Activated CD8-positive, alpha-beta memory T cell treated with anti-CD3 and anti-CD28 coated beads for 48 hours (primary cell): ENCODE measurements around the gene C20orf204.

ENCODE experiments used
- DNase-seq, 3 experiments: peaks; one replicate each; pipeline ENCODE4 v3.0.0-alpha.2; 2020; ENCODE audit warnings: low read depth in 2 of 3, low spot score in 2 of 3

C20orf204 gene

DNA sequence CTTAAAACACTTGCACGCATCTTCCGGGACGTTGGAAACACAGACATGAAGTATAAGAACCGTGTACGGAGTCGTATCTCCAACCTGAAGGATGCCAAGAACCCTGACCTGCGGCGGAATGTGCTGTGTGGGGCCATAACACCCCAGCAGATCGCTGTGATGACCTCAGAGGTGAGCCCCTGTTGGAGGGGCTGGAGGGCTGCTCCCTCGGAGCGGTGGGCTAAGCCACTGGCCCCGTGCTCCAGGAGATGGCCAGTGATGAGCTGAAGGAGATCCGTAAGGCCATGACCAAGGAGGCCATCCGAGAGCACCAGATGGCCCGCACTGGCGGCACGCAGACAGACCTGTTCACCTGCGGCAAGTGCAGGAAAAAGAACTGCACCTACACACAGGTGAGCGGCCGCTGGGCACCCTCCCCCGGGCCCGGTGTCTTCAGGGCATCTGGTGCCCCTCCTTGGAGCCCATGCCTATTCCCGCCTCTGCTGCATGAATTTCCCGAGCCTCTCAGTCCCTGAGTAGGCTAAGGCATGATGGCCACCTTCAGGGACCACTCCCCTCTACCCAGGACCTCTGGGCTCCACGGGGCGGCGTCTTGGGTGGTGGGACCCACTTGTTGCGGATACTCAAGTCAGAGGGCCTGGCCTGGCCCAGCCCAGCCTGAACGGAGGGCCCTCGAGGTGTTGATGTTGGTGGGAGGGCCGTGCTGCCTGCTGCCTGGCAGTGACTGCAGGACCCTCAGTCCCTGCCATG is 34.4 kb downstream of the C20orf204 start:
- no peak for DNase-seq

- DNase-seq: no peak
These were observed 35.7 kb downstream of the C20orf204 start for GRCh38 chr20:64071341-64072332.

- no peak for DNase-seq
These were observed 36.6 kb downstream of the C20orf204 start for GRCh38 chr20:64072498-64073063.

DNA sequence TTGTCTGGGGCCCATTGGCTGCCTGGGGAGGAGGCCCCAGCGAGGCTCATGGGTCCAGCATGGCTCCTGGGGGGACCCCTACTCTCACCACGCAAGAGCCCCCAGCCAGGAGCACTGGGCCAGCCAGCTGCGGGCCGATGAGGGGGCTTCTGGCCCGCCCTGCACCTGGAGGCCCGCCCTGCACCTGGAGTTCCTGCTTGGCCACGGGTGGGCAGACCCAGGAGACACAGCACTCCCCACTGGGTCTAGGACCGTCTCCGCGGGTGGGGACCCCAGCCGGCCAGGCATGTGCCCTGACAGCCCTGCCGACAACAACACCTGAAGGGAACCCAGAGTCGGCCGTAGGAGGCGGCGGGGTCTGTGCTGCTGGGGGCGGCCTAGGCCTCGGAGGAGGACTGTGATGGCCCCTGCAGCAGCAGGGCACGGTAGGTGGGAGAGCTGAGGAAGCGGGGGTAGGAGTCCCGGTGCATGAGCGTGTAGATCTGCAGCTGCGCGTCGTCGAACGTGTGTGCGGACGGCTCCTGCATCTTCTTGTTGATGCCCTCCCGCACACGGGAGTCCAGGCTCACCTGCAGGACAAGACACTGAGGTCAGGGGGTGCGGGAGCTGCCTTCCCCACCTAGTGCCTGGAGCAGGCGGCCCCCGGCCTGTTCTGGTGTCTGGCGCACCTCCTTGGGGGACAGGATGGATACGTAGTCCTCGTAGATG is 37.6 kb downstream of the C20orf204 start:
- no peak for DNase-seq

DNA sequence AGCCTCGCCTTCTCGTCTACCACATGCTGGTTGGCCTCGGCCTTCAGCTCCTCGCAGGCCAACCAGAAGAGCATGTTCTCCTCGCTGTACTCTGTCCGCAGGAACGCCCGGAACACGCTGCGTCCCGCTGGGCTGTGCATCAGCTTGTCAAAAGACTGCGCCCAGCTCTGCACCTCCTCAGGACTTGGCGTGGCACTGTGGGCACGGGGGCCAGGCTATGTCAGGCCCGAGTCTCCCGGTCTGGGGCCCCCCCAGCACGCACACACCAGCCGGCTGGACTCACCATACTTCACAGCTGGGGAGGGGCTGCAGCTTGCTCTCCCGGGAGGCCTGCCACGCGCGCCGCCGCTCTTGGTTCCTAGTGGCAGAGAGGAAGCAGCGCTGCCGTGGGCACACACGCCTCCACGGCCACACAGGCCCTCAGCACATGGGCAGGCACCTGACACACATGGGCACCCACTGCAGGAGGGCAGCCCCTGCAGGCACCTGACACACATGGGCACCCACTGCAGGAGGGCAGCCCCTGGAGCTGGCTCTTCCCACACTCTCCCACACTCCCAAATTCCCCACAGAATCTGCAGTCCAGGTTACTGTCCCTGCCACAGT is 38.3 kb downstream of the C20orf204 start:
- no peak for DNase-seq

DNA sequence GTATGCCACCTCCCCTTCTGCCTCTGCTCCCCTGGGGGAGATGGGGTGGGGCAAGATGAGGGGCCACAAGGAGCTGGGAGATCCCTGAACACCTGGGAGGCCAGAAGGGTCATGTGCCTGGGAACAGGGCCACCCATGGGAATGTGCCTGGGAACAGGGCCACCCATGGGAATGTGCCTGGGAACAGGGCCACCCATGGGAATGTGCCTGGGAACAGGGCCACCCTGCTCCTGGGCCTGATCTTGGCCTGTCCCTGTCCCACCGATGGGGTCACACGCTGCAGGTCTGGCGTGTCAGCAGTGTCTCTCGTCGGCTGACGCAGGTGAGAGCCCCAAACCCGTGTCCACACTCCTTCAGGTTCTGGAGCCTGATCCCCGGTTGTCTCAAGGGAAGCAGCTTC is 39.0 kb downstream of the C20orf204 start:
- DNase-seq: no peak

DNA sequence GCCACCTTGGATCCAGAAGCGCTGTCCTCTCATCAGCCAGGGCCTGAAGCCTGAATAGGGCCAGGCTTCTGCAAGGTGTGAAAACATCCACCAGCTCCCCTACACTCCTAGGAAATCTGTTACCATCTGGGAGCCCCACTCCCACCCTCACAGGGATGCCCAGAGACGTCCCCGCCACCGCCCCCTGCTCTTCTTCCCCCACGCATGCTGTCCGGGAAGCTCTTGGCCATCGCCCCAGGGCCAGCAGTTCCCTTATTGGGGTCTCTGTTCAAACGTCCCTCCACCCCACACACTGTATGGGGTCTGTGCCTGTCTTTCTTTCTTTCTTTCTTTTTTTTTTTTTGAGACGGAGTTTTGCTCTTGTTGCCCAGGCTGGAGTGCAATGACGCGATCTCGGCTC is 39.6 kb downstream of the C20orf204 start:
- DNase-seq: no peak

DNA sequence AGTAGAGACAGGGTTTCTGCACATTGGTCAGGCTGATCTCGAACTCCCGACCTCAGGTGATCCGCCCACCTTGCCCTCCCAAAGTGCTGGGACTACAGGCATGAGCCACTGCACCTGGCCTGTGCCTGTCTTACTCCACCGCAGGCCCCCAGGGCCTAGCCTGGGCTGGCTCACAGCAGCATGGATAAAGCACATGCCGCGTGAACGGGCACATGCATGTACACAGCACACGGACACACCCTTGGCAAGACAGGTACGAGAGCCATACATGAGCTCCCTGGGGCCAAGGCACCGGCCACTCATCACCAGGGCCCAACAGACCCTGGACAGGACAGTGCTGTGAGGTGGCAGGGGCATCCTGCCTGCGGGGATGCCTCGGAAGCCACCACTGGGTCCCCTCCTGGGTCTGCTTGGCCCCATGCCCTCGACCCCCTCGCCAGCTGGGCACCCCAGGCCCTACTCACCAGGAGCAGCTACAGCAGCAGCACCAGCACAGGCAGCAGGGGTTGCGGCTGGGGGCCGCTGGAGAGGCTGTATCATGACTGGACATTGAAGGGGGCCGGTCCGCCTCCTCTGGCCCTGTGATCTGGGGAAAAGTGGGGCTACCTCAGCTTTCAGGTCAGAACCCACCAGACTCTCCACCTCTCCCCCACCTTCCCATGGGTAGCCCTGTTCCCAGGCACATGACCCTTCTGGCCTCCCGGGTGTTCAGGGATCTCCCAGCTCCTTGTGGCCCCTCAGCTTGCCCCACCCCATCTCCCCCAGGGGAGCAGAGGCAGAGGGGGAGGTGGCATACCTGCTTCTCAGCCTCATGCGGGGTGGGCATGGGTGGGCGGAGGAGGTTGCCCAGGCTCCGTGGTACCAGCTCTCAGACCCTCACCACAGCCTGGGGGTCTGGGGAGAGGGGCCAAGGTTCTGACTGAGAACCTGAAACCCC is 40.3 kb downstream of the C20orf204 start:
- DNase-seq: no peak

DNA sequence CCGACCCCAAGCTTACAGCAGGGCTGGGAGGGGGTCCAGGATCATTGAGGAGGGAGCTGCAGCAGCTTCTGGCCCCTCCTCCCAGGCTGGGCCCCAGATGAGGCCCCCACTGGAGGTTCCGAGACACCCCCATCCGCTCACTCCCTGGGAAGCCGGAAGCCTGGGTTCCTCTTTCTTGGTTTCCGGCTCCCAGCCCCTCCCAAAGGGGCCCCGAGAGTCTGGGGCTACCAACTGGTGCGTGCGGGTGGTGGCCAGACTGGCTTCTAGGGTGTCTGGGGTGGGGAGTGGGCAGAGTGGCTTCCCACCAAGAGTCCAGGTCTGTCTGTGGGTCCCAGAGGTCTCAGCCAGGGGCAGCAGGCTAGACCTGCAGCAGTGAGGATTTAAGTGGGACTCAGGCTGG is 41.1 kb downstream of the C20orf204 start:
- DNase-seq: no peak

DNA sequence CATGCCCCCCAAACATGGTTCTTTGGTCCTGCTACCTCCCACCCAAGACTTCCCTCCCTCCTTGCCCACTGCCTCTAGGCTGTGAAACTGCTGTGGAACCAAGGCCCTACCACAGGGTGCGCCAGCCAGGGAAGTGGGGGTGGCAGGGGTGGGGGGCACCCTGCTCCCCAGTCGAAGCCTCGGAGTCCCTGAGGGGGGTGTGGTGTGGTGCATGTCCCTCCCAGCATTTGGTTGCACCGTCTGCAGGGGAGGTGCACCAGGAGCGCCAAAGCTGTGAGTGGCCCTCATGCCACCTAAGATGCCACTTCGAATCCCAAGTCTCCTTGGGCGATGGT is 41.5 kb downstream of the C20orf204 start:
- DNase-seq: no peak

DNA sequence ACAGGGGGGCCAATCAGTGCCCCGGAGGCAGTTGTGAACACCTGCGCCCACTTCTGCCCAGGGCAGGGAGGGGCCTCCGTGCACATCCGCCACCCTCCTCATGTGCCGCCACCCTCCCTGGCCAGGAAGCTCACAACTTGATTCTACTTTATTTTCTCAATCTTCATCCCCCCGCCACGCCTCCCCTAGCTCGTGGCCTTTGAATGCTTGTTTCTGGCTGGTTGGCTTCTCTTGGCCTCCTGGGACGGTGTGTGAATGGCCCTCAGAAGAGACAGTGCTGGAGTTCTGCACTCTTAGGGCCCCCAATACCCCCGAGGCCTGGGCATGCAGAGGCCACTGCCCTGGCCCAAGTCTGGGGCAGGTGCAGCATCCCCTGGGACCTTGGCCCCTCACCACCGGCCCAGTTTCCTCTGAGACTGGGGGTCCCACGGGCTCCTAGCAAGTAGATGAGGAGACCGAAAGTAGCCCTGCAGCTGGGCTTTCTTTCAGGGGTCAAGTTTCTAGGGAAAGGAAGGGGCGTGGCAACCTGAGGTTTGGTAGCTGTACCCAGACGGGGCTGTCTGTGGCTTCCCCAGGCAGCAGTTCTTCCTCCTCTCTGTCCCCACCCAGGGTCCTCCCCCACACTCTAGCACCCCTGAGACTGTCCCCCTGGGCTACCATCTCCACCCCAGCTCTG is 42.0 kb downstream of the C20orf204 start:
- no peak for DNase-seq

DNA sequence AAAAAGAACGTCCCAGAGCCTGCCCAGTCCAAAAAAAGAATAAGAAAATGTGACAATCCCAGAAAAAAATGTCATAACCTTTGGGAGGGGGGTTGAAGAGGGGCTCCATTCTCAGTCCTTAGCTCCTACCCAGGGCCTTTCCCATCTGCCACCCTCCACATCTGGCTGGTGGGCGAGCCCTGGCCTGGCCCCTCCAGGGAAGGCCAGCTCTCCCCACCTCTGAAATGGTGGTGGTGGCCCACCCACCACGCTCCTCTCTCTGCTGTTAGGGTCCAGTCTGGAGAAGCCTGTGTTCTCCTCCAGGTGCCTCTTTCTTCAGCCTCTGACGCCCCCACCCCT is 42.9 kb downstream of the C20orf204 start:
- DNase-seq: no peak

- peak in 1 of 3 experiments; percentile 59 for DNase-seq
These were observed 43.5 kb downstream of the C20orf204 start, which contains the start of gene RGS19 for GRCh38 chr20:64079273-64080012. RGS19 (minus strand) TSS chr20:64079518; CDS start chr20:64076886, 2,632 bp downstream.

DNA sequence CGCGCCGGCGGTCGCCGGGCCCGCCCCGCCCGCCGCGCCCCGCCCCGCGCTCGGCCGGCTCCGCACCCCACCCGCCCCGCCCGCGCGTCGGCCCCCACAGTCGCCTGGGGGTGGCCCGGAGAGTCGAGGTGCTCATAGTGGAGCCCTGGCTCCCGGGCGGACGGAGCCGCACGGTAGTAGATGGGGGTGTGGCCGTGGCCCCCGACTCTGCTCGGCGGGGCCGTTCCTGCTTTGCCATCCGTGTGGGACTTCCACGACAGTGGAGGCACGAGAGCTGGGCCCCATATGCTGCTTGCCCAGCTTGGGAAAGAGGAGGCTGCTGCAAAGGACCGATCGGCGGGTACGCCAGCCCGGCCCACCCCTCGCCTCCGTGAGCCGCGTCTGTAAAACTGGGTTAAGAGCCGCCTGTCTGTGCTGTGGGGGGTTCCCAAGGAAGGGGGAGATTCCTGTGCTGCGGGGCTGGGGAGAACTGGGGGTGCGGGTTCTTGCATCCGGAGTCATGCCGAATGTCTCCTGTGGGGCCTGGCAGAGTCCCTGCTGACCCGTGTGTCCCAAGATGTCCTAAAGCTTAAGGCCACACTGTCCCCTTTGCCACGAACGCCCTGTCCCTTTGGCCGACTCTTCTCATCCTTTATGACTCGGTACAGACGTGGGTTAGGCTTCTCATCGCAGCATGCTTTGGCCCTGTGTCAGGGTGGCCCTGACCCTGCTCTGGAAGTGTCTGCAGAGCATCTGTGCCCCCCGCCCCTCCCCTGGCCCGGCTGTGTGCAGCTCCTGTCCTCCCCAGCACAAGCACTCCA is 44.2 kb downstream of the C20orf204 start, which contains the start of gene OPRL1:
Gene OPRL1 (plus strand): TSS at position 70 of the 800 bp plus-strand sequence. CDS start 12,639 bp downstream, outside the sequence.
- DNase-seq: no peak

GRCh38 chr20:64080813-64081623 is 45.0 kb downstream of the C20orf204 start:
- no peak for DNase-seq

- no peak for DNase-seq
These were observed 45.6 kb downstream of the C20orf204 start for GRCh38 chr20:64081624-64081964.
